AG04449 (cell line): ENCODE data around the gene TP53I13.

Experiments used
- CTCF ChIA-PET: fragments of 350-600 bp; formaldehyde crosslinking; extraction: SDS; loops from one replicate; lab custom pipeline; 2021; ENCODE audit warnings: antibody characterized with exemption; lab: Yijun Ruan, JAX
- POLR2A ChIA-PET: fragments of 400-600, 350-600 bp; formaldehyde crosslinking; extraction: SDS; loops from one replicate; lab custom pipeline; 2020; ENCODE audit warnings: antibody characterized with exemption, inconsistent platforms; lab: Yijun Ruan, JAX
- DNase-seq: peaks from one replicate; pipeline ENCODE4 v3.0.0-alpha.2; 2010; ENCODE audit warnings: low read depth, low spot score
- H3K4me3 ChIP-seq: 2 replicates; pipeline ENCODE4 v1.5.1; 2011; ENCODE audit warnings: low read depth, mild to moderate bottlenecking, control low read depth, low read length
- TF ChIP-seq, protein P1 (sequence below): IDR thresholded peaks from one replicate; pipeline ENCODE4 v1.5.1; 2011; ENCODE audit warnings: mild to moderate bottlenecking, moderate library complexity, low read length, control low read depth, inconsistent platforms; ENCODE audit not compliant: insufficient read depth; ENCODE audit errors: missing control alignments

TP53I13 gene

DNA sequence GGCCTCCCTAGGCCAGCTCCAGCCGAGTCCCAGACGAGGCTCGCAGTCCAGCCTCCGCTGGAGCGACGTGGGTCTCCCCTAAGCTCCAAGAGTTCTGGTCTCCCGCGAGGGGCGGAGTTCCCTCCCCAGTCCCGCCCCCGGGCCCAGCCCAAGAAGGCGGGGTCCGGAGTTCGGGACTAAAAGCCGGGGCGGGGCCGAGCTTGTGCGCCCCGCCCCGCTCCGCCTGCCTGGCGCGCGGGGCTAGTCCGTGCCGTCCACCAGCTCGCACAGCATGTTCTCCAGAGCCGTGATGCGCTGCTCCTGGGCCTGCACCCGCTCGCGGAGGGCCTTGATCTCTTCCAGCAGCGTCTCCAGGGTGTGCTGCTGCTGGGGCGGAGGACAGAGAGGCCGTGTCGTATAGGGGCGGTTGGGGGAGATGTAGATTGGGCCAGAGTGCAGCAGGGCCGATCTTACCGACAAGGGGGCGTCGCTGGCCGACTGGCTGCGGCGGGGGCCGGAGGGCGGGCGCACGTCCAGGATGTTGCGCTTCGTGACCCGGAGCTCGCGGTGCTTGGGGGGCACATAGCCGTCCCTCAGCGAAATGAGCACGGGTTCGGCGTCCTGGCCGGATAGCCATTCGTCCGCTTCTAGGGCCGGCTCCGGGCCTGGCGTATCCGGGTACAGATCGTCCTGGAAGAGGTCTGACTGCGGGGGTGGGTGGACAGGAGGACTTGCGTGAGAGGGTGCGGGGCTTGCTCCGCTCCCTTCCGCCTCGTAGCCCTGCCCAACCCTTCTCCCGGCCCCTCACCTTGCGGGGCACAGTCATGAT, 47.2 kb downstream of the TP53I13 start:
- no peak for DNase-seq
- H3K4me3 ChIP-seq = peak overlapping the region; percentile 39
- POLR2A ChIA-PET = interaction anchor here (0.7 to 1.0 kb wide), 2 partner anchors 27 to 238 kb away, joined by 3 read pairs; no protein-coding TSS in a partner anchor
- CTCF ChIA-PET = interaction anchor here (0.8 to 12.9 kb wide), 19 partner anchors 8 to 489 kb away, joined by 3 to 210 read pairs (median 11); partner anchors contain the start of genes ANKRD13B, CORO6 and SSH2
- TF ChIP-seq, protein P1, sequence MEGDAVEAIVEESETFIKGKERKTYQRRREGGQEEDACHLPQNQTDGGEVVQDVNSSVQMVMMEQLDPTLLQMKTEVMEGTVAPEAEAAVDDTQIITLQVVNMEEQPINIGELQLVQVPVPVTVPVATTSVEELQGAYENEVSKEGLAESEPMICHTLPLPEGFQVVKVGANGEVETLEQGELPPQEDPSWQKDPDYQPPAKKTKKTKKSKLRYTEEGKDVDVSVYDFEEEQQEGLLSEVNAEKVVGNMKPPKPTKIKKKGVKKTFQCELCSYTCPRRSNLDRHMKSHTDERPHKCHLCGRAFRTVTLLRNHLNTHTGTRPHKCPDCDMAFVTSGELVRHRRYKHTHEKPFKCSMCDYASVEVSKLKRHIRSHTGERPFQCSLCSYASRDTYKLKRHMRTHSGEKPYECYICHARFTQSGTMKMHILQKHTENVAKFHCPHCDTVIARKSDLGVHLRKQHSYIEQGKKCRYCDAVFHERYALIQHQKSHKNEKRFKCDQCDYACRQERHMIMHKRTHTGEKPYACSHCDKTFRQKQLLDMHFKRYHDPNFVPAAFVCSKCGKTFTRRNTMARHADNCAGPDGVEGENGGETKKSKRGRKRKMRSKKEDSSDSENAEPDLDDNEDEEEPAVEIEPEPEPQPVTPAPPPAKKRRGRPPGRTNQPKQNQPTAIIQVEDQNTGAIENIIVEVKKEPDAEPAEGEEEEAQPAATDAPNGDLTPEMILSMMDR = no peak

DNA sequence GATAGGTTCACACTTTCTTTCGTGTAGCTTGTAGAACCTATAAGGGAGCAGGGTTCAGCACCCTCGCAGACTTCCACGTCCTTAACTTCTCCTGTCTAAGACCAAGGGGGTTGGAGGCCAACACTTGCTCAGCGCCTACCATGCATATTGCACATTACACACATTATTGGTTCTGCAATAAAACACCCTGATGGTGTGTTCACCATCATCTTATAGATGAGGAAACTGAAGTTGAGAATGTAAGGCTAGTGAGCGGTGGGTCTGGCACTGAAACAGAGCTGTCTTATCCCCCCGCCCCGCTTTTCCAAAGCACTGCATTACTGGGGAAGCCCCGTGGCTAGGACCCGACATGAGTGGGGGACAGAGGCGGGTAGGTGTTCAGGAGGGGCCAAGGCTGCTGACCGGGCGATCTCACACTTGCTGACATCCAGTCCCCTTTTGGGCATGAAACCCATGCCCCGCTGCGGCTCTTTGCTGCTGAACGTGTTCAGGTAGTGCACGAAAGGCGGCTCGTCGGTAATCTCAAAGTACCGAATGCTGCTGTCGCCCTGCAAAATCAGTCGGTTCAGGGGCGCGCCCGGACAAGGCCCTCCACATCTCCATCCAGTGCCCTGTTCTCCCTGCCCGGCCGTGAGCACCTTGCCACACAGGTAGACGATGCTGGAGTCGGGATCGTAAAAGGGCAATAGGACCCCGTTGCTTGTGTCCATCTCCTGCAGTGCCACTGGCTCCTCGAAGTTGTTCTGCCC, 48.0 kb downstream of the TP53I13 start:
- CTCF ChIA-PET = interaction anchor here (0.7 to 12.9 kb wide), 36 partner anchors 8 to 488 kb away, joined by 3 to 210 read pairs (median 6); partner anchors contain the start of genes ANKRD13B and SSH2
- TF ChIP-seq, protein P1 = no peak
- peak overlapping the region; percentile 38; the same call in 1 of the 2 replicates for H3K4me3 ChIP-seq
- no peak for DNase-seq
- POLR2A ChIA-PET = interaction anchor here (0.6 kb wide), 1 partner anchor 203 kb away, joined by 4 read pairs; no protein-coding TSS in a partner anchor

DNA sequence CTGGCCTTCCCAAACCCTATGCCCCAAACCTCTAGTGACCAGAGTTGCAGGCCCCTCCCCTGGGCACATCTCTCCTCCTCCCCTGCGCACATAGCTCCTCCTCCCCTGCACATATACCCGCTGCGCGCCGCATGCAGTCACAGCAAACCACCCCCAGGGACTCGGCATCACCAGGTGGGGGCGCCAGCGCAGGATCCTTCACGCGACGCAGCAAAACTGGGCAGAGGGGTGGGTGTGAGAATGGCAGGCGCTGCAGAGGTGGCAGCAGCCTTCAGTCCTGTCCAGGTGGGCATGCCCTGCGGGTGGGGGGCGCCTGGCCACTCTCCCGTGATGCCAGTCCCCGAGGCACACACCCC, 48.6 kb downstream of the TP53I13 start:
- POLR2A ChIA-PET = no interaction called here
- CTCF ChIA-PET = interaction anchor here (0.7 to 12.9 kb wide), 42 partner anchors 8 to 488 kb away, joined by 3 to 210 read pairs (median 5); partner anchors contain the start of genes ABHD15, ANKRD13B and SSH2
- DNase-seq = no peak
- peak overlapping the region; percentile 12; the same call in 1 of the 2 replicates for H3K4me3 ChIP-seq
- TF ChIP-seq, protein P1 = peak; percentile 87

DNA sequence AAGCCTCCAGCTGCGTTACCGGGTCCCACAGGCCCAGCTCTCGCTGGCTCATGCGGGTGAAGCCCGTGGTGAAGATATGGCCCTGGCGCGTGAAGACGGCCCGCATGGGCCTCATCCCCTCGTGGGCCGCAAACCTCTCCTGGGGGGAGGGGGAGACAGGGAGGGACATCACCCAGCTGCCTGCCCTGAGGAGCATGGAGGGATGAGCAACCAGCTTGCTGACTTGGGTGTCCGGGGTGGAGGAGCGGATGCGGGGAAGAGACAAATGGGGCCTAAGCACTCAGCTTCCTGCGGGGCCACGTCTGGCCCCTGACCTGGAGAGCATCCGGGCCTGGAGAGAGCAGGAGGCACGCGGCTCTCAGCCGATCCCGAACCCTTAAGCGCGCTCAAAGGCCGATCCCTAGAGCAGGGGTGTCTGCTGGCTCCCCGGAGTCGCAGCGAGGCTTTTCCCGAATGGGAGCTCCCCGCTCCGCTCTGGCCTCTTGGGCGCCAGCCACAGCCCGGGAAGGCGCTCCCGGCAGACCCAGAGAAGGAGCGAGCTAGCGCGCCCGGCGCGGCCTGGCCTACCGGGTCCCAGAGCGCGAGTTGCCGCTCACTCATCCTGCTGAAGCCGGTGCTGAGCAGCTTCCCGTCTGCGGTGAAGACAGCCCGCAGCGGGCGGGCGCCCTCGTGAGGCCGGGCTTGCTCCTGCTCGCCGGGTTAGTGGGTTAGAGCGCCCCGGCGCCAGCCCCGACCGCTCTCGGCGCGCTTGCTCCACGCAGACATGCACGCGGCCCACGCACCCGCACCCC, 49.2 kb downstream of the TP53I13 start:
- ChIA-PET POLR2A (no interaction called here), CTCF (interaction anchor here (0.7 to 12.9 kb wide), 49 partner anchors 9 to 650 kb away, joined by 3 to 210 read pairs (median 5); partner anchors contain the start of genes ABHD15, ANKRD13B and SSH2)
- no peak for DNase-seq
- TF ChIP-seq, protein P1 = peak; percentile 76
- peak overlapping the region; percentile 12 for H3K4me3 ChIP-seq

DNA sequence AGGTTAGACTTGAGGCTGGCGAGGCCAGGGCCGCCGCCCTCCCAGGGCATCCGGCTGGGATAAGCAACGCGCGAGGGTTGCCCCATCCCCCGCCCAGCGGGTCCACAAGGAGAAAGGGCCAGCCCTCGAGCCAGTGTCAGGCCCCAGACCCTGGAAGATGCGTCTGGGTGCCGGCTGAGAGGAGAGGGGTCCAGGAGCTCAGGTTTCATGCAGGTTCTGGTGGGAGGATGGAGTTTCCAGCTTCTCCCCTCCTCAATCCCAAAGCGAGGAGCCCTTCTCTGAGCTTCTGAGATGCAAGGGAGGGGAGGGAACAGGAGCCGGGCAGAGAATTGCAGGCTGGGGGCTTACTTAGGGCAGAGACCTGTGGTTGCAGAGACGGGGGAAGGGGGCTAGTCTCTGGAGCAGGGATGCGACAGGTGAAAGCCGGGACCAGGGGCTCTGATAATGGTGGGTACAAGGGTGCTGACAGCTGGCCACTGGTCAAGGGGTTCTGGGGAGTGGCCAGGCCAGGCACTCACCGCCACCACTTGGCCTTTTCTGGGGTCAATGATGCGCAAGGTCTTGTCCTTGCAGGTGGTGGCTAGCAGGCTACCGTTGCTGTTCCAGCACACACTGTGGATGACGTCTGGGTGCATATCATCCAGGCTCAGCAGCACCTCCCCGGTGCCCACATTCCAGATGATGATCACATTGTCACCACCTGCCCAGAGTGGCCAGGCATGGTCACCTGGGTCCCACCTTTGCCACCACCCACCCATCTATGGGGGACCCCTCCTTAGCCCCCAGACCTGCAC, 50.0 kb downstream of the TP53I13 start:
- no peak for DNase-seq
- ChIA-PET POLR2A (no interaction called here), CTCF (interaction anchor here (0.7 to 12.9 kb wide), 39 partner anchors 9 to 649 kb away, joined by 3 to 210 read pairs (median 6); partner anchors contain the start of genes ABHD15, ANKRD13B and SSH2)
- H3K4me3 ChIP-seq = no peak overlapping the region
- TF ChIP-seq, protein P1 = no peak
